Vagina (tissue), 2 donors: Measurements from ENCODE around the gene WDR35. TPM values are rescaled to one million over a fixed set of nuclear protein-coding genes. Genes with fewer than 3 reads are reported as not detected.

Experiments used
- DNase-seq, 2 donors: peaks; one replicate each; pipeline ENCODE4 v3.0.0-alpha.2; 2017; ENCODE audit errors: extremely low spot score in 2 of 2
- H3K27ac ChIP-seq: fragments of 200-600 bp; sonication (generic); one replicate; pipeline ENCODE4 v1.5.1; 2019
- H3K27me3 ChIP-seq: fragments of 200-600 bp; sonication (generic); one replicate; pipeline ENCODE4 v1.5.1; 2019
- H3K36me3 ChIP-seq, 2 donors: fragments of 200-600 bp; sonication (generic); one replicate each; pipeline ENCODE4 v1.5.1; 2017 to 2019
- H3K4me1 ChIP-seq: fragments of 200-600 bp; sonication (generic); one replicate; pipeline ENCODE4 v1.5.1; 2019
- H3K4me3 ChIP-seq, 2 donors: fragments of 200-600 bp; sonication (generic); 1 replicate in 1 of 2; 2 replicates in 1 of 2; pipeline ENCODE4 v1.5.1; 2016 to 2019
- H3K9me3 ChIP-seq: fragments of 200-600 bp; sonication (generic); one replicate; pipeline ENCODE4 v1.5.1; 2019
- POLR2A ChIP-seq, 2 donors: fragments of 450-650 bp; IDR thresholded peaks; one replicate each; pipeline ENCODE4 v1.6.1; 2017; ENCODE audit warnings: antibody characterized with exemption in 2 of 2, mild to moderate bottlenecking in 2 of 2, moderate library complexity in 2 of 2
- POLR2AphosphoS5 ChIP-seq, 2 donors: sonication (generic); formaldehyde crosslinking; IDR thresholded peaks; one replicate each; pipeline ENCODE4 v1.9.0; 2017; ENCODE audit warnings: antibody characterized with exemption in 2 of 2, mild to moderate bottlenecking in 2 of 2, low read depth in 1 of 2; ENCODE audit not compliant: insufficient read depth in 1 of 2
- intact Hi-C: fragments of 100-400 bp; cut with DNase I; formaldehyde crosslinking; loops from one replicate; pipeline ENCODE4 v1.15.1; 2023
- total RNA-seq: library from RNA; depleted of rRNA; stranded (reverse); fragments of >200 nt; gene quantifications from one replicate; pipeline ENCODE4 v1.2.3, GENCODE V29; 2016
- TF ChIP-seq, protein P1 (sequence below), 3 experiments: fragments of 450-650 bp in 2 of 3; fragments of 200-600 bp in 1 of 3; sonication (generic) in 1 of 3; IDR thresholded peaks; one replicate each; pipeline ENCODE4 v1.5.1; 2017 to 2019; ENCODE audit warnings: antibody characterized with exemption in 3 of 3, mild to moderate bottlenecking in 2 of 3, moderate library complexity in 2 of 3

The WDR35 gene
- total RNA-seq, 1 donor from 2014 or later, result 8.3 TPM

DNA sequence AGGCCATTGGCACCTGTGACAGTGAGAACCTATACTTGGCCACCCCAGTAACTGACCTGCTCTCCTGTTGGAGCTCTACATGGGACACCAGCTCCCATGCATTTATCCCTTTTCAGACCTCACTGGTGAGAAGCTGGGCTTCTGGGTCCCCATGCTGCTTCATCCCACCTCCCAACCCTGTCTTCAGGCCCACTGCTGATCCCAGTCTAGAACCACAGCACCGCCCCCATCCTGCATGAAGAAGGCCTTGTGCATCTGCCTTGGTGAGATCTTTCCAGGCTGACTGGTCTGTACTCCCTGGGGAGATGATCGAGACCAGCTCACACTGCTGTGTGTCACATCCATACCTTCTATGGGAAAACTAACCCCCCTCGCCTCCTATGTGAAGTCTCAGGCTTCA, 110.8 kb downstream of the WDR35 start:
- no peaks in the 10 kb centered on the region for H3K9me3 ChIP-seq
- no peak overlapping the region for H3K27ac ChIP-seq
- no peak overlapping the region for H3K4me3 ChIP-seq
- TF ChIP-seq POLR2AphosphoS5 (IDR thresholded peaks at IDR 0.05; ENCODE audit: insufficient read depth in 1 of 2, low read depth in 1 of 2), result no peak
- H3K27me3 ChIP-seq, result no peaks in the 10 kb centered on the region
- peak; percentile 52 to 78 for DNase-seq
- H3K4me1 ChIP-seq, result no peaks in the 10 kb centered on the region
- peaks cover 0 to 6% of the 10 kb centered on the region in 2 donors for H3K36me3 ChIP-seq
- intact Hi-C loops, result no loop called here

DNA sequence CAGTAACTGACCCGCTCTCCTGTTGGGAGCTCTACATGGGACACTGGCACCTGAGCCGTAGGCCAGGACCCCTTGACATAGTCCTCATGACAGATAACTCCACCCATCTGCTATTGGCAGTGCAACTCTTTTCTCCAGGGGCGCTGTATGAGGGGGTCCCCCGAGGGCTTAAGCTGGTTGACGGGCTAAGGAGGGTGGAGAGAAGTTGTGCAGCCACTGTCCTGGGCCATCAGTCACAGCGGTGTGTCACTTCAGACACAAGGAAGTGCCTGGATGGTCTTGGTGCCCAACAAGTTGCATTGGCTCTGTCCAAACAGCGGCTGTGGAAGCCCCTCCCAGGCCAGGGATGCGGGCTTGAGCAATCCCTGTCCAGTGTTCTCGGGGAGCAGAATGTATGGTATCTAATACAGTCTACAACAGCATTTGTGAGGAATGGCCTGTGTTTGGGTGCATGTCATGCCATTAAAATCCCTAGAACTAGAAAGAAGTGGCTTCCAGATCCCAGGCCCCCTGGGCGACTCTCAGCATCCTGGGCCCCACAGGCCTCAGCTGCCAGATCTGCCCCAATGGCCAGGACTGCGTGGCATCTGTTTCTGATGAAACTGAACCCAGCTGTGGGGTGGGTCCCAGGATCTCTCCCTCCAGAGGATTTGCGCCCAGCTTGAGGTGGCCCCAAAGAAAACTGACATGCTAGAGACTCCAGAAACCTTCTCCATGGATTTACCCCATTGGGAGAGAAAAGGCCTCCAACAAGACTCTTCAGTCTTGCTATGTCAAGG, 111.4 kb downstream of the WDR35 start:
- H3K36me3 ChIP-seq, result peaks cover 0 to 6% of the 10 kb centered on the region in 2 donors
- no peaks in the 10 kb centered on the region for H3K9me3 ChIP-seq
- H3K4me3 ChIP-seq, result no peak overlapping the region
- TF ChIP-seq, protein P1, sequence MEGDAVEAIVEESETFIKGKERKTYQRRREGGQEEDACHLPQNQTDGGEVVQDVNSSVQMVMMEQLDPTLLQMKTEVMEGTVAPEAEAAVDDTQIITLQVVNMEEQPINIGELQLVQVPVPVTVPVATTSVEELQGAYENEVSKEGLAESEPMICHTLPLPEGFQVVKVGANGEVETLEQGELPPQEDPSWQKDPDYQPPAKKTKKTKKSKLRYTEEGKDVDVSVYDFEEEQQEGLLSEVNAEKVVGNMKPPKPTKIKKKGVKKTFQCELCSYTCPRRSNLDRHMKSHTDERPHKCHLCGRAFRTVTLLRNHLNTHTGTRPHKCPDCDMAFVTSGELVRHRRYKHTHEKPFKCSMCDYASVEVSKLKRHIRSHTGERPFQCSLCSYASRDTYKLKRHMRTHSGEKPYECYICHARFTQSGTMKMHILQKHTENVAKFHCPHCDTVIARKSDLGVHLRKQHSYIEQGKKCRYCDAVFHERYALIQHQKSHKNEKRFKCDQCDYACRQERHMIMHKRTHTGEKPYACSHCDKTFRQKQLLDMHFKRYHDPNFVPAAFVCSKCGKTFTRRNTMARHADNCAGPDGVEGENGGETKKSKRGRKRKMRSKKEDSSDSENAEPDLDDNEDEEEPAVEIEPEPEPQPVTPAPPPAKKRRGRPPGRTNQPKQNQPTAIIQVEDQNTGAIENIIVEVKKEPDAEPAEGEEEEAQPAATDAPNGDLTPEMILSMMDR (IDR thresholded peaks at IDR 0.05), result no peak
- H3K4me1 ChIP-seq, result no peaks in the 10 kb centered on the region
- no peaks in the 10 kb centered on the region for H3K27me3 ChIP-seq
- DNase-seq, result peak; percentile 70 to 74
- intact Hi-C loops, result no loop called here
- H3K27ac ChIP-seq, result no peak overlapping the region

DNA sequence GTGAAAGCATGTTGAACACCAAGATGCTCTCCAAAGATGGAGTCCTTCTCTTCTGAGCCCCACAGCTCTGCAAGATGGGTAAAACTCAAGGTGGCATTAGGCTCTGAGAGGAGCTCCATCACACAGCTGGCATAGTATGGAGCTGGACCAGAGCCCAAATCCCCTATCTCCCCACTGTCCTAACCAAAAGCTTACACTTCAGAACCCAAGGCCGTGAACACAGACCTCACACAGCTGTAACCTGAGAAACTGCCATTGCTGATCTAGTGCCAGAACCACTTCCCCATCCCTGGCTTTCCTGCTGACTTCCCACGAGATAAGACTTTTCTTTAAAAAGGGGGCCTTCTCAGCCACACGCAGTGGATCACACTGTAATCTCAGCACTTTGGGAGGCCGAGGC, 113.2 kb downstream of the WDR35 start:
- Histone ChIP-seq H3K27me3 (no peaks in the 10 kb centered on the region), H3K4me3 (no peak overlapping the region), H3K4me1 (no peaks in the 10 kb centered on the region), H3K36me3 (peaks cover 0 to 6% of the 10 kb centered on the region in 2 donors), H3K9me3 (no peaks in the 10 kb centered on the region), H3K27ac (no peak overlapping the region)
- no peak for TF ChIP-seq POLR2A (IDR thresholded peaks at IDR 0.05)
- no peak for TF ChIP-seq POLR2AphosphoS5 (IDR thresholded peaks at IDR 0.05; ENCODE audit: insufficient read depth in 1 of 2, low read depth in 1 of 2)
- TF ChIP-seq, protein P1 (IDR thresholded peaks at IDR 0.05), result no peak
- intact Hi-C loops, result no loop called here
- peak; percentile 27 to 55 for DNase-seq

DNA sequence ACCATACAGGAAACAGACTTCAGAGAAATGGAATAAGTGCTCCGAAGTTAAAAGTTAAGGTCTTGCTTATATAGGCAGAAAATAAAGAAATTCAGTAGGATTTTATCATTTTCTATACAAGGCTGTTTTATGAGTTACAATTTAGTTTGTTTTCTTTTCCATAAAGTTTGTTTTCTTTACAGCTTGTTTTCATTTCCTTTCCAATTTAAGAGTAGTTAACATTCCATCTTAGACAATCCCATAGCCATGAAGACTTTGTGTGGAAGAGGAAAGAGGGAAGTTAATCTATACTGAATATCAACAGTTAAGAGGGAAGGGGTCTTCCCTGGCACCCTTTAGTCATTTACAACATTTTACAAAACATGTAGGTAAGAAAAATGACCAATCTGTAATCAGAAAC, 114.6 kb downstream of the WDR35 start:
- Histone ChIP-seq H3K36me3 (peaks cover 0 to 6% of the 10 kb centered on the region in 2 donors), H3K4me1 (no peaks in the 10 kb centered on the region), H3K27me3 (no peaks in the 10 kb centered on the region), H3K9me3 (no peaks in the 10 kb centered on the region), H3K4me3 (no peak overlapping the region), H3K27ac (no peak overlapping the region)
- TF ChIP-seq POLR2AphosphoS5 (IDR thresholded peaks at IDR 0.05; ENCODE audit: insufficient read depth in 1 of 2, low read depth in 1 of 2), result no peak
- TF ChIP-seq, protein P1 (IDR thresholded peaks at IDR 0.05), result no peak
- TF ChIP-seq POLR2A (IDR thresholded peaks at IDR 0.05), result no peak
- no peak for DNase-seq
- intact Hi-C loops, result no loop called here

DNA sequence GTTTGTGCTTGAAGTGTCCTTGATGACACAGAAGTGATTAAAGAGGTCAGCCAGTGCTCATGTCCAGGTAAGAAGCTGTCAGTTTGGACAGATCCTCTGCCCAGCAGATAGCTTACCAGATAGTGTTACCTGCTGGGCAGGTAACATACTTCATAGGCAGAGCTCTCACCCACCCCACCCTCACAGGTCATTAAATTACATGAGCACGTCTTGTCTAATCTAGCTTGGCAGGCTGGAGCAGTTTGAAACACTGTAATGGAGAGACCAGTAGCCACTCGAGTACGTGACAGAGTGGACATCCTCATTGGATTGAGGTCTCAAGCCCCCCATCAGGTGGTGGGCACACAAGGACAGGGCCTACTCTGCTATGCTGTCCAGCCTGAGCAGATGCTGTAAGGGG, 115.2 kb downstream of the WDR35 start:
- H3K9me3 ChIP-seq, result no peaks in the 10 kb centered on the region
- no peak overlapping the region for H3K27ac ChIP-seq
- TF ChIP-seq, protein P1 (IDR thresholded peaks at IDR 0.05), result no peak
- TF ChIP-seq POLR2AphosphoS5 (IDR thresholded peaks at IDR 0.05; ENCODE audit: insufficient read depth in 1 of 2, low read depth in 1 of 2), result no peak
- TF ChIP-seq POLR2A (IDR thresholded peaks at IDR 0.05), result no peak
- H3K27me3 ChIP-seq, result no peaks in the 10 kb centered on the region
- no peak overlapping the region for H3K4me3 ChIP-seq
- DNase-seq, result peak; percentile 22 to 77
- intact Hi-C loops, result no loop called here
- H3K36me3 ChIP-seq, result peaks cover 0 to 6% of the 10 kb centered on the region in 2 donors
- H3K4me1 ChIP-seq, result peaks cover 2% of the 10 kb centered on the region
